WTC11 (cell line): ENCODE results near the gene GPS2. TPM values are rescaled to one million over a fixed set of nuclear protein-coding genes. Genes with fewer than 3 reads are reported as not detected.

ENCODE experiments used
- ATAC-seq: fragments of 200-7000 bp; cut with Tn5 transposase; 2 replicates; pipeline ENCODE4 v1.10.0; 2021; ENCODE audit warnings: mild to moderate bottlenecking, moderate library complexity
- CTCF ChIA-PET: fragments of 300-600 bp; sonication (Branson Sonifier 250); formaldehyde crosslinking; loops from one replicate; lab custom pipeline; 2021; ENCODE audit warnings: antibody characterized with exemption; lab: Charles Lee
- POLR2A ChIA-PET: fragments of 350-600 bp; sonication (Branson Sonifier 250); formaldehyde crosslinking; loops from one replicate; lab custom pipeline; 2021; ENCODE audit warnings: antibody characterized with exemption; lab: Charles Lee
- DNase-seq: peaks from one replicate; pipeline ENCODE4 v3.0.0; 2021; ENCODE audit warnings: low spot score
- H3K27ac Mint-ChIP-seq: 2 replicates; pipeline ENCODE4 v1.8.0; 2021; ENCODE audit warnings: mixed read lengths
- H3K27me3 Mint-ChIP-seq: 2 replicates; pipeline ENCODE4 v1.8.0; 2021; ENCODE audit warnings: low read depth, mild to moderate bottlenecking, moderate library complexity, mixed read lengths
- H3K36me3 Mint-ChIP-seq: 2 replicates; pipeline ENCODE4 v1.8.0; 2021; ENCODE audit warnings: mixed read lengths
- H3K4me1 Mint-ChIP-seq: 2 replicates; pipeline ENCODE4 v1.8.0; 2022; ENCODE audit warnings: mixed read lengths
- H3K4me3 Mint-ChIP-seq: 2 replicates; pipeline ENCODE4 v1.8.0; 2021; ENCODE audit warnings: mild to moderate bottlenecking, moderate library complexity, mixed read lengths
- H3K9me3 Mint-ChIP-seq: 2 replicates; pipeline ENCODE4 v1.8.0; 2021; ENCODE audit warnings: mixed read lengths
- CBFB ChIP-seq: sonication (generic); formaldehyde crosslinking; IDR thresholded peaks from 2 replicates; pipeline ENCODE4 v1.8.1; 2022; ENCODE audit warnings: mild to moderate bottlenecking, low read depth, missing genetic modification reagents
- ESRRA ChIP-seq: sonication (generic); formaldehyde crosslinking; IDR thresholded peaks from 2 replicates; pipeline ENCODE4 v1.8.1; 2022; ENCODE audit warnings: mild to moderate bottlenecking, missing genetic modification reagents, borderline replicate concordance
- FOXK1 ChIP-seq: sonication (generic); formaldehyde crosslinking; IDR thresholded peaks from 2 replicates; pipeline ENCODE4 v1.8.0; 2022; ENCODE audit warnings: mild to moderate bottlenecking, moderate library complexity, missing genetic modification reagents
- GTF2I ChIP-seq: fragments of 250-450 bp; sonication (Bioruptor Pico); conservative IDR thresholded peaks from 2 replicates; pipeline ENCODE4 v1.4.0; 2021; ENCODE audit warnings: mild to moderate bottlenecking
- HMGA2 ChIP-seq: fragments of 250-450 bp; sonication (Bioruptor Pico); IDR thresholded peaks from 2 replicates; pipeline ENCODE4 v1.4.0; 2021; ENCODE audit warnings: mild to moderate bottlenecking, moderate library complexity
- NFE2L1 ChIP-seq: sonication (generic); formaldehyde crosslinking; IDR thresholded peaks from 2 replicates; pipeline ENCODE4 v1.8.1; 2023; ENCODE audit warnings: missing genetic modification reagents
- NR2C2 ChIP-seq: sonication (generic); formaldehyde crosslinking; IDR thresholded peaks from 2 replicates; pipeline ENCODE4 v1.8.0; 2022; ENCODE audit warnings: mild to moderate bottlenecking, missing genetic modification reagents
- RORB ChIP-seq: fragments of 250-450 bp; sonication (Bioruptor Pico); IDR thresholded peaks from 2 replicates; pipeline ENCODE4 v1.9.0; 2021; ENCODE audit warnings: mild to moderate bottlenecking
- SP1 ChIP-seq: sonication (generic); formaldehyde crosslinking; conservative IDR thresholded peaks from 2 replicates; pipeline ENCODE4 v1.8.1; 2022; ENCODE audit warnings: missing genetic modification reagents
- ZNF232 ChIP-seq: sonication (generic); formaldehyde crosslinking; IDR thresholded peaks from 2 replicates; pipeline ENCODE4 v1.8.0; 2022; ENCODE audit warnings: mild to moderate bottlenecking, missing genetic modification reagents
- ZNF396 ChIP-seq: fragments of 250-450 bp; sonication (Bioruptor Pico); IDR thresholded peaks from 2 replicates; pipeline ENCODE4 v1.8.0; 2021; ENCODE audit warnings: mild to moderate bottlenecking, moderate library complexity, borderline replicate concordance
- ZNF423 ChIP-seq: fragments of 250-450 bp; sonication (Bioruptor Pico); IDR thresholded peaks from 2 replicates; pipeline ENCODE4 v2.1.2; 2022; ENCODE audit warnings: mild to moderate bottlenecking, moderate library complexity
- ZNF671 ChIP-seq: fragments of 250-450 bp; sonication (Bioruptor Pico); IDR thresholded peaks from 2 replicates; pipeline ENCODE4 v1.8.0; 2021; ENCODE audit warnings: mild to moderate bottlenecking
- total RNA-seq: library from RNA; stranded (reverse); gene quantifications from 3 replicates; pipeline ENCODE4 v1.2.3, GENCODE V29; 2021
- TF ChIP-seq, protein P1 (sequence below): sonication (generic); formaldehyde crosslinking; IDR thresholded peaks from 2 replicates; pipeline ENCODE4 v1.8.1; 2022; ENCODE audit warnings: missing genetic modification reagents, borderline replicate concordance
- TF ChIP-seq, protein P2 (sequence below): sonication (generic); formaldehyde crosslinking; IDR thresholded peaks from 2 replicates; pipeline ENCODE4 v1.8.0; 2022; ENCODE audit warnings: missing genetic modification reagents
- TF ChIP-seq, protein P3 (sequence below): sonication (generic); formaldehyde crosslinking; IDR thresholded peaks from 2 replicates; pipeline ENCODE4 v1.8.1; 2023; ENCODE audit warnings: mild to moderate bottlenecking, missing genetic modification reagents, moderate library complexity
- TF ChIP-seq, protein P4 (sequence below): sonication (generic); formaldehyde crosslinking; IDR thresholded peaks from 2 replicates; pipeline ENCODE4 v1.8.0; 2022; ENCODE audit warnings: mild to moderate bottlenecking, missing genetic modification reagents
- TF ChIP-seq, protein P5 (sequence below): sonication (generic); formaldehyde crosslinking; IDR thresholded peaks from 2 replicates; pipeline ENCODE4 v1.8.1; 2023; ENCODE audit warnings: mild to moderate bottlenecking, missing genetic modification reagents
- TF ChIP-seq, protein P6 (sequence below): sonication (generic); formaldehyde crosslinking; IDR thresholded peaks from 2 replicates; pipeline ENCODE4 v1.8.1; 2023; ENCODE audit warnings: mild to moderate bottlenecking, missing genetic modification reagents
- TF ChIP-seq, protein P7 (sequence below): sonication (generic); formaldehyde crosslinking; IDR thresholded peaks from 2 replicates; pipeline ENCODE4 v1.8.0; 2023; ENCODE audit warnings: missing genetic modification reagents
- TF ChIP-seq, protein P8 (sequence below): sonication (generic); formaldehyde crosslinking; IDR thresholded peaks from 2 replicates; pipeline ENCODE4 v1.8.1; 2023; ENCODE audit warnings: mild to moderate bottlenecking, missing genetic modification reagents, moderate library complexity
- TF ChIP-seq, protein P9 (sequence below): sonication (generic); formaldehyde crosslinking; IDR thresholded peaks from 2 replicates; pipeline ENCODE4 v1.8.0; 2023; ENCODE audit warnings: mild to moderate bottlenecking, missing genetic modification reagents

GPS2 gene
- total RNA-seq, 1 experiment from 2014 or later, result 55.9 TPM

DNA sequence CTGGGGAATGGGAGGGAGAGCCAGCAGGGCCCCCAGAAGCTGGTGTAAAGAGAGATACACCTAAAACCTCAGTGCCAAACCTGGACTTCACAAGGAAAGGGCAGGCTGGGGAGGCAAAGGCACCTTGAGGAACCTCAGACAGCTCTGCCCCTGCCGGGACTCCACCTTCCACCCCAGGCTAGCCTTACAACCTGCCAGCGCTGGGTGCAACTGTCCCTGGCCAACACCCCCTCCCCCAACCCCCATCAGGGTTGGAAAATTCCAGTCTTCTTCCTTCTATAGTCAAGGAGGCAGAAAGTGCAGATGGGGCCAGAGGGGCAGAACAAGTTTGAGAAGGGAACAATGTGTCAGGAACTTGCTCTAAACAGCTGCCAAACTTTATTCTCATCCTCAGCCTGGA is 23.0 kb downstream of the GPS2 start:
- CTCF ChIA-PET, result interaction anchor here (1.0 to 5.4 kb wide), 3 partner anchors 12 to 70 kb away, joined by 3 to 61 read pairs (median 3); partner anchors contain the start of gene SLC2A4
- DNase-seq (no peak), ATAC-seq (no peak)
- H3K27me3 Mint-ChIP-seq, result peaks cover 50% of the 10 kb centered on the region
- H3K27ac Mint-ChIP-seq, result no peak overlapping the region
- no peaks in the 10 kb centered on the region; the same call in 1 of the 2 replicates for H3K36me3 Mint-ChIP-seq
- peaks cover 33% of the 10 kb centered on the region for H3K4me1 Mint-ChIP-seq
- H3K9me3 Mint-ChIP-seq, result no peaks in the 10 kb centered on the region
- H3K4me3 Mint-ChIP-seq, result no peak overlapping the region
- POLR2A ChIA-PET, result no interaction called here
- TF ChIP-seq, protein P1, sequence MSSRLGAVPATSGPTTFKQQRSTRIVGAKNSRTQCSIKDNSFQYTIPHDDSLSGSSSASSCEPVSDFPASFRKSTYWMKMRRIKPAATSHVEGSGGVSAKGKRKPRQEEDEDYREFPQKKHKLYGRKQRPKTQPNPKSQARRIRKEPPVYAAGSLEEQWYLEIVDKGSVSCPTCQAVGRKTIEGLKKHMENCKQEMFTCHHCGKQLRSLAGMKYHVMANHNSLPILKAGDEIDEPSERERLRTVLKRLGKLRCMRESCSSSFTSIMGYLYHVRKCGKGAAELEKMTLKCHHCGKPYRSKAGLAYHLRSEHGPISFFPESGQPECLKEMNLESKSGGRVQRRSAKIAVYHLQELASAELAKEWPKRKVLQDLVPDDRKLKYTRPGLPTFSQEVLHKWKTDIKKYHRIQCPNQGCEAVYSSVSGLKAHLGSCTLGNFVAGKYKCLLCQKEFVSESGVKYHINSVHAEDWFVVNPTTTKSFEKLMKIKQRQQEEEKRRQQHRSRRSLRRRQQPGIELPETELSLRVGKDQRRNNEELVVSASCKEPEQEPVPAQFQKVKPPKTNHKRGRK (CRISPR knock-in tag), result no peak
- TF ChIP-seq ESRRA (no peak), FOXK1 (no peak), SP1 (CRISPR knock-in tag) (no peak), GTF2I (CRISPR knock-in tag) (no peak), RORB (CRISPR knock-in tag) (no peak), ZNF232 (no peak), ZNF671 (CRISPR knock-in tag) (no peak), ZNF396 (CRISPR knock-in tag) (no peak), ZNF423 (CRISPR knock-in tag) (no peak)
- TF ChIP-seq, protein P2, sequence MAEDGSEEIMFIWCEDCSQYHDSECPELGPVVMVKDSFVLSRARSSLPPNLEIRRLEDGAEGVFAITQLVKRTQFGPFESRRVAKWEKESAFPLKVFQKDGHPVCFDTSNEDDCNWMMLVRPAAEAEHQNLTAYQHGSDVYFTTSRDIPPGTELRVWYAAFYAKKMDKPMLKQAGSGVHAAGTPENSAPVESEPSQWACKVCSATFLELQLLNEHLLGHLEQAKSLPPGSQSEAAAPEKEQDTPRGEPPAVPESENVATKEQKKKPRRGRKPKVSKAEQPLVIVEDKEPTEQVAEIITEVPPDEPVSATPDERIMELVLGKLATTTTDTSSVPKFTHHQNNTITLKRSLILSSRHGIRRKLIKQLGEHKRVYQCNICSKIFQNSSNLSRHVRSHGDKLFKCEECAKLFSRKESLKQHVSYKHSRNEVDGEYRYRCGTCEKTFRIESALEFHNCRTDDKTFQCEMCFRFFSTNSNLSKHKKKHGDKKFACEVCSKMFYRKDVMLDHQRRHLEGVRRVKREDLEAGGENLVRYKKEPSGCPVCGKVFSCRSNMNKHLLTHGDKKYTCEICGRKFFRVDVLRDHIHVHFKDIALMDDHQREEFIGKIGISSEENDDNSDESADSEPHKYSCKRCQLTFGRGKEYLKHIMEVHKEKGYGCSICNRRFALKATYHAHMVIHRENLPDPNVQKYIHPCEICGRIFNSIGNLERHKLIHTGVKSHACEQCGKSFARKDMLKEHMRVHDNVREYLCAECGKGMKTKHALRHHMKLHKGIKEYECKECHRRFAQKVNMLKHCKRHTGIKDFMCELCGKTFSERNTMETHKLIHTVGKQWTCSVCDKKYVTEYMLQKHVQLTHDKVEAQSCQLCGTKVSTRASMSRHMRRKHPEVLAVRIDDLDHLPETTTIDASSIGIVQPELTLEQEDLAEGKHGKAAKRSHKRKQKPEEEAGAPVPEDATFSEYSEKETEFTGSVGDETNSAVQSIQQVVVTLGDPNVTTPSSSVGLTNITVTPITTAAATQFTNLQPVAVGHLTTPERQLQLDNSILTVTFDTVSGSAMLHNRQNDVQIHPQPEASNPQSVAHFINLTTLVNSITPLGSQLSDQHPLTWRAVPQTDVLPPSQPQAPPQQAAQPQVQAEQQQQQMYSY (CRISPR knock-in tag), result no peak
- TF ChIP-seq, protein P3, sequence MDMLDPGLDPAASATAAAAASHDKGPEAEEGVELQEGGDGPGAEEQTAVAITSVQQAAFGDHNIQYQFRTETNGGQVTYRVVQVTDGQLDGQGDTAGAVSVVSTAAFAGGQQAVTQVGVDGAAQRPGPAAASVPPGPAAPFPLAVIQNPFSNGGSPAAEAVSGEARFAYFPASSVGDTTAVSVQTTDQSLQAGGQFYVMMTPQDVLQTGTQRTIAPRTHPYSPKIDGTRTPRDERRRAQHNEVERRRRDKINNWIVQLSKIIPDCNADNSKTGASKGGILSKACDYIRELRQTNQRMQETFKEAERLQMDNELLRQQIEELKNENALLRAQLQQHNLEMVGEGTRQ (CRISPR knock-in tag), result no peak
- TF ChIP-seq, protein P4, sequence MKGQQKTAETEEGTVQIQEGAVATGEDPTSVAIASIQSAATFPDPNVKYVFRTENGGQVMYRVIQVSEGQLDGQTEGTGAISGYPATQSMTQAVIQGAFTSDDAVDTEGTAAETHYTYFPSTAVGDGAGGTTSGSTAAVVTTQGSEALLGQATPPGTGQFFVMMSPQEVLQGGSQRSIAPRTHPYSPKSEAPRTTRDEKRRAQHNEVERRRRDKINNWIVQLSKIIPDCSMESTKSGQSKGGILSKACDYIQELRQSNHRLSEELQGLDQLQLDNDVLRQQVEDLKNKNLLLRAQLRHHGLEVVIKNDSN (CRISPR knock-in tag), result no peak
- TF ChIP-seq, protein P5, sequence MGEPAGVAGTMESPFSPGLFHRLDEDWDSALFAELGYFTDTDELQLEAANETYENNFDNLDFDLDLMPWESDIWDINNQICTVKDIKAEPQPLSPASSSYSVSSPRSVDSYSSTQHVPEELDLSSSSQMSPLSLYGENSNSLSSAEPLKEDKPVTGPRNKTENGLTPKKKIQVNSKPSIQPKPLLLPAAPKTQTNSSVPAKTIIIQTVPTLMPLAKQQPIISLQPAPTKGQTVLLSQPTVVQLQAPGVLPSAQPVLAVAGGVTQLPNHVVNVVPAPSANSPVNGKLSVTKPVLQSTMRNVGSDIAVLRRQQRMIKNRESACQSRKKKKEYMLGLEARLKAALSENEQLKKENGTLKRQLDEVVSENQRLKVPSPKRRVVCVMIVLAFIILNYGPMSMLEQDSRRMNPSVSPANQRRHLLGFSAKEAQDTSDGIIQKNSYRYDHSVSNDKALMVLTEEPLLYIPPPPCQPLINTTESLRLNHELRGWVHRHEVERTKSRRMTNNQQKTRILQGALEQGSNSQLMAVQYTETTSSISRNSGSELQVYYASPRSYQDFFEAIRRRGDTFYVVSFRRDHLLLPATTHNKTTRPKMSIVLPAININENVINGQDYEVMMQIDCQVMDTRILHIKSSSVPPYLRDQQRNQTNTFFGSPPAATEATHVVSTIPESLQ (CRISPR knock-in tag), result no peak
- TF ChIP-seq, protein P6, sequence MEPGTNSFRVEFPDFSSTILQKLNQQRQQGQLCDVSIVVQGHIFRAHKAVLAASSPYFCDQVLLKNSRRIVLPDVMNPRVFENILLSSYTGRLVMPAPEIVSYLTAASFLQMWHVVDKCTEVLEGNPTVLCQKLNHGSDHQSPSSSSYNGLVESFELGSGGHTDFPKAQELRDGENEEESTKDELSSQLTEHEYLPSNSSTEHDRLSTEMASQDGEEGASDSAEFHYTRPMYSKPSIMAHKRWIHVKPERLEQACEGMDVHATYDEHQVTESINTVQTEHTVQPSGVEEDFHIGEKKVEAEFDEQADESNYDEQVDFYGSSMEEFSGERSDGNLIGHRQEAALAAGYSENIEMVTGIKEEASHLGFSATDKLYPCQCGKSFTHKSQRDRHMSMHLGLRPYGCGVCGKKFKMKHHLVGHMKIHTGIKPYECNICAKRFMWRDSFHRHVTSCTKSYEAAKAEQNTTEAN, result no peak

DNA sequence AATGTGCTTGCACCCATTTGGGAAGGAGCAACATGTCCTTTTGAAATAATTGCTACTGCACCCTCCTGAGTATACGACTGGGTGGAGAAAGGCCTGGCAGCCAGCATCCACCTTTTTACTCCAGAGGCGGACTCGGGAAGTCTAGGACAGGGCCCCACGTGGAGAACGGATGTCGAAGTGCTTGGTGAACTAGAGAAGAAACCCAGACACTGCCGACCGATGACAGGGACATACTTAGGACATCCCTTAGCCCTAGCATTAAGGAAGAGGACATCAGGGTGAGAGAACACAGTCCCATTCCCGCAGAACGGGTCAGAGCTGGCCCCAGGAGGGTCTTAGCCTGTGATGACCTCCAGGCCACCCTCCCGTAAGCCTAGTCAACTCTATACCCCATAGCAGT is 24.5 kb downstream of the GPS2 start:
- CTCF ChIA-PET, result interaction anchor here (5.4 kb wide), 1 partner anchor 10 kb away, joined by 61 read pairs; the partner anchor contains the start of gene SLC2A4
- no peak for TF ChIP-seq HMGA2
- TF ChIP-seq, protein P7, sequence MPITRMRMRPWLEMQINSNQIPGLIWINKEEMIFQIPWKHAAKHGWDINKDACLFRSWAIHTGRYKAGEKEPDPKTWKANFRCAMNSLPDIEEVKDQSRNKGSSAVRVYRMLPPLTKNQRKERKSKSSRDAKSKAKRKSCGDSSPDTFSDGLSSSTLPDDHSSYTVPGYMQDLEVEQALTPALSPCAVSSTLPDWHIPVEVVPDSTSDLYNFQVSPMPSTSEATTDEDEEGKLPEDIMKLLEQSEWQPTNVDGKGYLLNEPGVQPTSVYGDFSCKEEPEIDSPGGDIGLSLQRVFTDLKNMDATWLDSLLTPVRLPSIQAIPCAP (CRISPR knock-in tag), result no peak
- no peak for TF ChIP-seq ZNF423 (CRISPR knock-in tag)
- TF ChIP-seq CBFB, result no peak
- TF ChIP-seq NR2C2 (CRISPR knock-in tag), result no peak
- TF ChIP-seq, protein P8, sequence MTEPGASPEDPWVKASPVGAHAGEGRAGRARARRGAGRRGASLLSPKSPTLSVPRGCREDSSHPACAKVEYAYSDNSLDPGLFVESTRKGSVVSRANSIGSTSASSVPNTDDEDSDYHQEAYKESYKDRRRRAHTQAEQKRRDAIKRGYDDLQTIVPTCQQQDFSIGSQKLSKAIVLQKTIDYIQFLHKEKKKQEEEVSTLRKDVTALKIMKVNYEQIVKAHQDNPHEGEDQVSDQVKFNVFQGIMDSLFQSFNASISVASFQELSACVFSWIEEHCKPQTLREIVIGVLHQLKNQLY (CRISPR knock-in tag), result no peak
- no peak for TF ChIP-seq NFE2L1 (CRISPR knock-in tag)
- TF ChIP-seq, protein P9, sequence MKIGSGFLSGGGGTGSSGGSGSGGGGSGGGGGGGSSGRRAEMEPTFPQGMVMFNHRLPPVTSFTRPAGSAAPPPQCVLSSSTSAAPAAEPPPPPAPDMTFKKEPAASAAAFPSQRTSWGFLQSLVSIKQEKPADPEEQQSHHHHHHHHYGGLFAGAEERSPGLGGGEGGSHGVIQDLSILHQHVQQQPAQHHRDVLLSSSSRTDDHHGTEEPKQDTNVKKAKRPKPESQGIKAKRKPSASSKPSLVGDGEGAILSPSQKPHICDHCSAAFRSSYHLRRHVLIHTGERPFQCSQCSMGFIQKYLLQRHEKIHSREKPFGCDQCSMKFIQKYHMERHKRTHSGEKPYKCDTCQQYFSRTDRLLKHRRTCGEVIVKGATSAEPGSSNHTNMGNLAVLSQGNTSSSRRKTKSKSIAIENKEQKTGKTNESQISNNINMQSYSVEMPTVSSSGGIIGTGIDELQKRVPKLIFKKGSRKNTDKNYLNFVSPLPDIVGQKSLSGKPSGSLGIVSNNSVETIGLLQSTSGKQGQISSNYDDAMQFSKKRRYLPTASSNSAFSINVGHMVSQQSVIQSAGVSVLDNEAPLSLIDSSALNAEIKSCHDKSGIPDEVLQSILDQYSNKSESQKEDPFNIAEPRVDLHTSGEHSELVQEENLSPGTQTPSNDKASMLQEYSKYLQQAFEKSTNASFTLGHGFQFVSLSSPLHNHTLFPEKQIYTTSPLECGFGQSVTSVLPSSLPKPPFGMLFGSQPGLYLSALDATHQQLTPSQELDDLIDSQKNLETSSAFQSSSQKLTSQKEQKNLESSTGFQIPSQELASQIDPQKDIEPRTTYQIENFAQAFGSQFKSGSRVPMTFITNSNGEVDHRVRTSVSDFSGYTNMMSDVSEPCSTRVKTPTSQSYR, result no peak

More for the DNA sequence above, 24.5 kb downstream of the GPS2 start:
- Mint-ChIP-seq H3K36me3 (no peaks in the 10 kb centered on the region; the same call in 1 of the 2 replicates), H3K4me3 (no peak overlapping the region), H3K27ac (no peak overlapping the region), H3K4me1 (peaks cover 25% of the 10 kb centered on the region), H3K27me3 (peaks cover 35% of the 10 kb centered on the region), H3K9me3 (no peaks in the 10 kb centered on the region)
- no peak for DNase-seq
- no peak for ATAC-seq
- POLR2A ChIA-PET, result interaction anchor here (0.6 kb wide), 1 partner anchor 284 kb away, joined by 3 read pairs; no protein-coding TSS in a partner anchor
